ENCODE data around the gene ELOB.

The ELOB gene

GRCh38 chr16:2777231-2777902, at the start of gene ELOB:
Gene ELOB, minus strand, starts transcription at chr16:2777280. Its CDS starts 41 bp downstream, at chr16:2777239.
- DNase-seq (ENCODE audit: low read depth in 3 of 3): peak; percentile 77 to 87 (median 81)

GRCh38 chr16:2825906-2826305, 48.8 kb upstream of the ELOB start:
- no peak for DNase-seq (ENCODE audit: low read depth in 3 of 3)

GRCh38 chr16:2825049-2825742, 48.1 kb upstream of the ELOB start:
- no peak for DNase-seq (ENCODE audit: low read depth in 3 of 3)

- DNase-seq (ENCODE audit: low read depth in 3 of 3): no peak
Observed at GRCh38 chr16:2824626-2825025, 47.5 kb upstream of the ELOB start.

DNA sequence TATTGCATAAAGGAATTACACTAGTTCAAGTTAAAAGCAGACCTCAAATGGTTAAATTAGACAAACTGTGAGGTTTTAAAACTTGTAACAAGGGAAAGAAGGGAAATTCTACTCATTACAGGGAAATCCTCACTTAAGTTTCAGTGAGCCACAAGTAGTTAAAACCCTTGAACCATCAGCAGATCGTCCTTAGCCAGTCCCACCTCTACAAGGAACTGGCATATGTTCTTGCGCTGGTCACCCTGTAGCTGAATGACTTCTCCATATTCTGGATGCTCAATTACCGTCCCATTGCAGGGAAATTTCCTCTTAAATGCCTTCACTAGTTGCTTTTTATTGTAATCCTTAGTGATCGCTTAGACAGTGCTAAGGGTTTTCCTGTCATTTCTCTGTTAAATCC, 45.4 kb upstream of the ELOB start:
- DNase-seq (ENCODE audit: low read depth in 3 of 3): no peak

GRCh38 chr16:2822158-2822495, 45.0 kb upstream of the ELOB start:
- no peak for DNase-seq (ENCODE audit: low read depth in 3 of 3)

DNA sequence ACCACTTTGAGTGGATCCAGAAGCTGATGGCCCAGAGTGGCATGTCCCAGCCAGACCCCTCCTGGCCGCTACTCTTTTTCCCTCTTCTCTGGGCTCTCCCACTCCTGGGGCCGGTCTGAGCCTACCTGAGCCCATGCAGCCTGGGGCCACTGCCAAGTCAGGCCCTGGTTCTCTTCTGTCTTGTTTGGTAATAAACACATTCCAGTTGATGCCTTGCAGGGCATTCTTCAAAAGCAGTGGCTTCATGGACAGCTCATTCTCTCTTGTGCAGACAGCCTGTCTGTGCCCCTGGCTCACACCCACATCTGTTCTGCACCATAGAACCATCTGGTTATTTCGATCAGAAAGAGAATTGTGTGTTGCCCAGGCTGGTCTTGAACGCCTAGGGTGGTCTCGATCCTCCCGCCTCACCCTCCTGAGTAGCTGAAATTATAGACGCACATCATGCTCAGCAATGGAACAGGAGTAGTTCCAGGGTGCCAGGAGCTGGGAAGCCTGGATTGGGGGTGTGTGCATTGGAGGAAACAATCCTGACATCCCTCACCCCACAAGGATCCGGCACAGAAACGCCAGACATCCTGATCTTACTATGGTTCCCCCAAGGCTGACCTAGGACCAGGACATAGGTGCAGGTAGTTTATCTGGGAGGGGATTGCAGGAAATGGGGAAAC, 44.5 kb upstream of the ELOB start:
- DNase-seq (ENCODE audit: low read depth in 3 of 3): no peak

GRCh38 chr16:2820836-2821486, 43.9 kb upstream of the ELOB start:
- no peak for DNase-seq (ENCODE audit: low read depth in 3 of 3)

DNA sequence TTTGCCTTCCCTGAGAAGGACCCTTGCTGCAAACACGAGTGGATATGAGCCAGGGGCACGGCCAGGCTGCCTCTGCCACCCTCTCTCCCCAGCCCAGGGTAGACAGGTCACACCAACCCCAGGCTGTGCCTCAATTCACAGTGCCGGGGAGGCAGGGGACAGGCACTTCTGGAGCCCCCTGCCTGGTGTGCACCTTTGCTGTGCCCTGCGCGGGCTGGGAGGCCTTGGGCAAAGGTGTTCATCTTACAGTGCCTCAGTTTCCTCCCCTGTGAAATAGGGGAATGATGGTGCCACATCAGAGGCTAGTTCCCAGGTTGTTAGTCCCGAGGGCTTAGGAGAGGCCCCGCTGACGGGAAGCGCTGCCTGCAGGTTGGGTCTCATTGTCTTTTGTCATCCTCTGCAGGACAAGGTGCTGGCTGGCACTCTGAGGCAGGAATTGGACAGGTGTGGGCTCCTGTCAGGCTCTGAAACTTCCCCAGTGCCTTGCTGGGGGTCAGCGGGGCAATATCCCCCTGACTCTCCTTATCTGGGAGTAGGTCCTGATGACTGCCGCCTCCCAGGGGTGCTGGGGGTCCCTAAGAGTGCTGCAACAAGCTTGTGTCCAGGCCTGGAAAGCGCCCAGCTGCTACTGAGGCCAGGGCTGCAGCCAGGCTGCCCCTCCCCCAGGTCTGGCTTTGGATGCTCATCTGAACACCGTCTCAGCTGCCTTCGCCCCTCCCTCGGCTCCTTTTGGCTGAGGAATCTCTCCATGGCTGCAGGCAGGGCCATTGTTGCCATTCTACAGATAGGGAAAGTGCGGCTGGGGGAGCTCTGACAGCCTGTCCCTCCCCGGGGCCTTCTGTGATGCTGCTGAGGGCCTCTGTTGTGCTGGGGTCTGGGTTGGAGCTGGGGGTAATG, 43.1 kb upstream of the ELOB start:
- DNase-seq (ENCODE audit: low read depth in 3 of 3): no peak

DNA sequence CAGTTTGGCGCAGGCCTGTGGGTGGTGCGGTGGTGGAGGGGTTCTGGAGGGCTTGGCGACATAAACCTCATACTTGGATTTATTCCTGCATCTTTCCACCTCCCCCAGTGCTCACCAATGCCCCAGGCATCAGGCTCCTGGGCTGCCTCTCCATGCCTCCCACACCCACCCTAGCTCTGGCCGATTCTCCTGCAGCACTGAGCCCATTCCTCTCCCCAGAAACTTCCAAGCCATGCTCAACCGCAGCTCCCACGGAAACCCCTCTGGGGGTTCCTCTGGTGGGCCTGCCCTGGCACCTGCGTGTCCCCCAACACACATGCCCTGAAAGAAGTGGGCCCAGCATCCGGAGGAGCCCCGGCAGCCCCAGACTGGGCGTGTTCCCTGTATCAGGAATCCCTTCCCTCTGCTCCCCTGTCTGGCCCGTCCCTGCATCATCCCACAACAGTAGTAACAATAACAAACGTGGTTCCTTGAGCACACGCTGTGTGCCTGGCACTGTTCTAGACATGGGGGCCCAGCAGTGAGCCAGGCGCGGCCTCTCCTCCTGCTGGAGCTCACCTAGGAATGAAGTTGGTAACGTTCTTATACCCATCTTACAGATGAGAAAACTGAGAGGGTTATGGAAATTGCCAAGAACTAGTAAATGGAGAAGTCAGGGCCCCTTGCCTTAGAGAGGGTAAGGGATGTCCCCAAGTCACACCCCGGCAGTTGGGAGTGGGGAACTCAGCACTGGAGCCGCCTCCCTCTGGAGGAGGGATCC, 42.3 kb upstream of the ELOB start:
- no peak for DNase-seq (ENCODE audit: low read depth in 3 of 3)

GRCh38 chr16:2818272-2818876, 41.3 kb upstream of the ELOB start:
- no peak for DNase-seq (ENCODE audit: low read depth in 3 of 3)

DNA sequence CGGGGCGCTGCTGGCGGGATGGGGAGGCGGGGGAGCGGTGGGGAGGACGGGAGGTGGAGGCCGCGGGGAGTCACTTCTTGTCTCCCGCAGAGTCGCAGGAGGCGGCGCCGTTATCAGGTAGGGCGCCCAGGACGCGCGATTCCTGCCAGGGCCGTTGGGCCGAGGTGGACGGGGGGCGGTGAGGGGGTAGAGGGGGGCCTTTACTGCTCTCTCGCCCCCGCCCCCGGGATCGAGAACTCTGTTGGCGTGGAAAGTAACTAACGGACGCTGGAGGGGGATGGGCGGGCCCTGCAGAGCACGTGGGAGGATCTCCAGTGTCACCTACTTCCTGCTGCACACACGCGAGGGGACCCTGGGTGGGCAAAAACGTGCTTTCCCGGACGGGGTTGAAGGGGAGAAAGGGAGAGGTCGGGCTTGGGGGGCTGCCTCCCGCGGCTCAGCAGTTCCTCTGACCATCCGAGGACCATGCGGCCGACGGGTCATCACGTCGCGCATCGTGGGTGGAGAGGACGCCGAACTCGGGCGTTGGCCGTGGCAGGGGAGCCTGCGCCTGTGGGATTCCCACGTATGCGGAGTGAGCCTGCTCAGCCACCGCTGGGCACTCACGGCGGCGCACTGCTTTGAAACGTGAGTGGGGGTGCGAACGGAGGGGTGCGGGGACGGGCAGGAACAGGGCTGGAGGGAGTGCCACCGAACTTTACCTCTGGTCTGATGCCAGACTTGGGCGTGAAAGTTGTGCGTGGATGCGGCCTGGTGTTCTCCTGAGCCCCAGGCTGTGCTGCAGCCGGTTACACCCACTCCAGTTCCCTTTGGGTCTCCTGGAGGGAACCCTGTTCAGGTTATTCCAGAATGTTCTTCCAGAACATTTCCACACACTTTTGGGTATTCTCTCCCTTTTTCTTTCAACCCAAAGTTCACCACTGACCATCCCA, 40.5 kb upstream of the ELOB start:
- no peak for DNase-seq (ENCODE audit: low read depth in 3 of 3)

DNA sequence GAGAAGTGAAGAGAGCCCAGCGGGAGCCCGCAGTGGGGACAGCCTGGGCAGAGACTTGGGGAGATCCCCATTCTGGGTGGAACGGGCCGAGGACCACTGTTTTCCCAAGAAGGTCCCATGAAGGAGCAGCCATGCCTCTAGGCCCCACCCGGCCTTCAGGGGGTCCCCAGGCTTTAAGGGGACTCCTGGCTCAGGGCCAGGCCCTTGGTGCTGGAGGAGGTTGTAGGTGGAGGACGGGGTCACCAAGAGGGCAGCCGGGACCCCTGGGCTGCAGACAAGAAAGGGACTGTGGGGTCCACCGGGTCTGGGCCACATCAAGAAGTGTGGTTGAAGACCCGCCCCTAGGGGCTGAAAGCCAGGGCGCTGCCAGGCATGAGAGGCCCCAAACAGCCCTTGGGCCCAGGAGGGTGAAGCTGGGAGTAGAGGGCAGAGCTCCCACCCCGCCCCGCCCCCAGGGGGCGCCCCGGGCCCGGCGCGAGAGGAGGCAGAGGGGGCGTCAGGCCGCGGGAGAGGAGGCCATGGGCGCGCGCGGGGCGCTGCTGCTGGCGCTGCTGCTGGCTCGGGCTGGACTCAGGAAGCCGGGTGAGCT, 39.8 kb upstream of the ELOB start, which contains the start of gene PRSS21:
Gene PRSS21, plus strand, starts transcription at position 487 of the 589 bp plus-strand sequence. Its CDS starts 32 bp downstream, at position 519.
- DNase-seq (ENCODE audit: low read depth in 3 of 3): peak in 1 of 3 donors; percentile 15

DNA sequence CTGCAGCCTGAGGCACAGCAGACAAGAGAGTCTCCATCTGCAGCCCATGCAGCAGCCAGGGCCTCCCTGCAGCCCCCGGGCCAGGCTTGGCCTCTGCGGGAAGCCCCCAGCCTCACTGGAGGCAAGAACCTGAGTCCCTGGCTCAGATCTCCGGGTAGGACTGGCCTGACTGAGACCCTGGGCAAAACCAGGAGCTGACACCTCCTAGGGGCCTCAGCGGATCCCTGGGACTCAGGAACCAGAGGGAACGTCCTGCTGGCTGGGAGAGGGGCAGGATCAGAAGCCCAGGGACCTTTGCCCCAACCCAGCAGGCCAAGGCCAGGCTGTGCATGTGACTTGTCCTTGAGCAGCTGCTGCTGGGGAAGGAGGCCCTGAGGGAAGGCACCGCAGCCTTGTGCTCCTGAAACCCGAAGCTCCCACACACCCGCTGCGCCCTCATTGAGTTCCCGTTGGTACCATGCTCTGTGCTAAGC, 38.3 kb upstream of the ELOB start:
- DNase-seq (ENCODE audit: low read depth in 3 of 3): no peak

GRCh38 chr16:2814551-2815298, 37.6 kb upstream of the ELOB start:
- DNase-seq (ENCODE audit: low read depth in 3 of 3): no peak

GRCh38 chr16:2813771-2814221, 36.7 kb upstream of the ELOB start:
- no peak for DNase-seq (ENCODE audit: low read depth in 3 of 3)

DNA sequence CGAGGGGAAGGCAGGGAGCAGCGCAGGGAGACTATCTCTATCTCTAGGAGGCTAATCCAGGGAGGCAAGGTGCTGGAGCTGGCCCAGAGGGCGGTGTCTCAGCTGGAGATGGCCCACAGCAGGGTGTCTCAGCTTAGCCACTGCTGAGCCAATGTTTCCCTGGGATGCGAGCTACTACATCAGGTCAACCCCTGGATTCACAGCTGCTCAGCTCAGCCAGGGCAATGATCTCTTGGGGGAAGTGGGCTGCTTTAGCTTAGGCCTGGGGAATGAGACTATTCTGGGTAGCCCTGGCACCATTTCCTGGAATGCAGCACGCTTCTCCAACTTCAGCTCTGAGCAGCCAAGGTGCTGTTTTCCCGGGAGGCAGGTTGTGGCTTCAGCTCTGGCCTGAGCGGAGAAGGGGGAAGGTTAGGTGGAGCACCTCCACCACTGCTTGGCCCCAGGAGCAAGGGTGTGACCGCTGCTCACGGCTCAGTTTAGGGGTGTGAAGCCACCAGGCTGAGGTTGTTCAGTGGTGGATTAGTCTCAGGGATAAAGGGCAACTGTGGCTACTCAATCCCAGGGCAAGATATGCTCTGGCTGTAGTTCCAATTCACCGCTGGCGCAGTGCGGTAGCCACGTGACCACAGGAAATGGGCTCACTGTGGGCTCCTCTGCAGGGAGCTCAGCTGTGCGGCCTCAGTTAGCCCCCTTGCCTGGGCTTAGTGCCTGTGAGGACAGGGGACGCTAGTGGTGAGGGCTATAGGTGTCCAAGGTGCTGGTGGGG, 34.8 kb upstream of the ELOB start:
- no peak for DNase-seq (ENCODE audit: low read depth in 3 of 3)

Measured in stimulated activated CD4-positive, alpha-beta T cell treated with anti-CD3 and anti-CD28 coated beads, TNF-alpha, amount 100 ng/mL, for 48 hours (primary cell).